Measurements from ENCODE around the gene STK40.

DNA sequence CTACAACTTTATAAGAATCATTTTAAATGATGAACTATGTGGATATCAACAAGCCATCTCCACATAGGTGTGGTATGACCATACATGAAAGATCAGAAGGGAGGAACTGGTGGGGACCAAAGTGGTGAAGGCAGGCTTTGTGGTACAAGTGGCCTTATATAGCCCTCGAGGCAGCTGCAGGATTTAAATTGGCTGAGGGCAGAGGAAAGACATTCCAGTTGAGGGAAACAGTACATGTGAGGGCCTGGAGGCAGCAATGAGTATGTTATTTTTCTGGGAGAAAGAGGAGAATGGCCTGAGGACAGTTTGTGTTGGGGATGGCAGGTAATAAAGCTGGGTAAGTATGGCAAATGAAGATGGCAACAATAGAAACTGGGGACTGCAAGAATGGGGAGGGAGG, 47.4 kb upstream of the STK40 start:
- TF ChIP-seq, protein P1, sequence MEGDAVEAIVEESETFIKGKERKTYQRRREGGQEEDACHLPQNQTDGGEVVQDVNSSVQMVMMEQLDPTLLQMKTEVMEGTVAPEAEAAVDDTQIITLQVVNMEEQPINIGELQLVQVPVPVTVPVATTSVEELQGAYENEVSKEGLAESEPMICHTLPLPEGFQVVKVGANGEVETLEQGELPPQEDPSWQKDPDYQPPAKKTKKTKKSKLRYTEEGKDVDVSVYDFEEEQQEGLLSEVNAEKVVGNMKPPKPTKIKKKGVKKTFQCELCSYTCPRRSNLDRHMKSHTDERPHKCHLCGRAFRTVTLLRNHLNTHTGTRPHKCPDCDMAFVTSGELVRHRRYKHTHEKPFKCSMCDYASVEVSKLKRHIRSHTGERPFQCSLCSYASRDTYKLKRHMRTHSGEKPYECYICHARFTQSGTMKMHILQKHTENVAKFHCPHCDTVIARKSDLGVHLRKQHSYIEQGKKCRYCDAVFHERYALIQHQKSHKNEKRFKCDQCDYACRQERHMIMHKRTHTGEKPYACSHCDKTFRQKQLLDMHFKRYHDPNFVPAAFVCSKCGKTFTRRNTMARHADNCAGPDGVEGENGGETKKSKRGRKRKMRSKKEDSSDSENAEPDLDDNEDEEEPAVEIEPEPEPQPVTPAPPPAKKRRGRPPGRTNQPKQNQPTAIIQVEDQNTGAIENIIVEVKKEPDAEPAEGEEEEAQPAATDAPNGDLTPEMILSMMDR (IDR thresholded peaks at IDR 0.05; ENCODE audit: borderline replicate concordance, extremely low read depth, low read length, poor library complexity, severe bottlenecking): no peak
- no peak for TF ChIP-seq EZH2 (IDR thresholded peaks at IDR 0.05; ENCODE audit: borderline replicate concordance, low read depth, low read length, severe bottlenecking)
